GM21576 (cell line): ENCODE results near the gene FAM163B.

Experiments used
- ATAC-seq: cut with Tn5 transposase; IDR thresholded peaks from one replicate; pipeline ENCODE4 v1.9.1; 2021; ENCODE audit warnings: mild to moderate bottlenecking, moderate library complexity; ENCODE audit not compliant: unreplicated experiment

The FAM163B gene

DNA sequence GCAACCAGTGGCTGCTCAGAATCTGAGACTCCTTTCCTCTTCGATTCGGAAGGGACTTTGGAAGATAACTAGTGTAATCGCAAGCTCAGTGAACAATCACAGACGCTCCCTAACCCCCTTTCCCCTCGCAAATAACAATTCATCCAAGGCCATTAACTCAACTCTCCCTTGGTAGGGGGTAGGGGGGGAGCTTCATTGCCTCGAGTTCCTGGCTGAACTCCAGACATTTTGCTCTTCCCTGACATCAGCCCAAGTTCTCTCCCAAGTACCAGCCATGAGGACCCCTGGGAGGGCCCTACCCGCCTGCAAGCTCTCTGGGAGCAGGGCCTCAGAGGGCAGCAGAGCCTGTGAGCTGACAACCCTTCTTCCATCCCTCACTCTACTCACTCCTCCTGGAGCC is 8.4 kb downstream of the FAM163B start:
- ATAC-seq: no peak

DNA sequence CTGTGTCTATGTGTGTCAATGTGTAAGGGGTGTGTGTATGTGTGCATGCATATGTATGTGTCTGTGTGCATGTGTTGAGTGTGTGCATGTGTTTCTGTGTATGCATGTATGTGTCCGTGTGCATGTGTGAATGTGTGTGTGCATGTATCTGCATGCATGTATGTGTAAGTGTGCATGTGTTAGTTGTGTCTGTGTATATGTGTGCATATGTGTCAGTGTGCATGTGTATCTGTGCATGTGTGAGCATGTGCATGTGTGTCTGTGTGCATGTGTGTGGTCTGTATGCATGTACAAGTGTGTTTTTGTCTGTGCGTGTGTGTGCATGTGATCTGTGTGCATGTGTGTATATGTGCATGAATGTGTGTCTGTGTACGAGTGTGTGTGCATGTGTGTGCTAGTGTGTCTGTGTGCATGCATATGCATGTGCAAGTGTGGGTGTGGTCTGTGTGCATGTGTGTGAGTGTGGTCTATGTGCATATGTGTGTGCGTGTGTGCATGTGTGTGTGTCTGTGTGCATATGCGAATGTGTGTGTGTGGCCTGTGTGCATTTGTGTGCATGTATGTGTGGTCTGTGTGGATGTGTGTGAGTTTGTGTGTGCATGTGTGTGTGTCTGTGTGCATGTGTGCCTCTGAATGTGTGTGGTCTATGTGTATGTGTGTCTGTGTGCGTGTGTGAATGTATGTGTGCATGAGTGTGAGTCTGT is 9.6 kb downstream of the FAM163B start:
- ATAC-seq: no peak

DNA sequence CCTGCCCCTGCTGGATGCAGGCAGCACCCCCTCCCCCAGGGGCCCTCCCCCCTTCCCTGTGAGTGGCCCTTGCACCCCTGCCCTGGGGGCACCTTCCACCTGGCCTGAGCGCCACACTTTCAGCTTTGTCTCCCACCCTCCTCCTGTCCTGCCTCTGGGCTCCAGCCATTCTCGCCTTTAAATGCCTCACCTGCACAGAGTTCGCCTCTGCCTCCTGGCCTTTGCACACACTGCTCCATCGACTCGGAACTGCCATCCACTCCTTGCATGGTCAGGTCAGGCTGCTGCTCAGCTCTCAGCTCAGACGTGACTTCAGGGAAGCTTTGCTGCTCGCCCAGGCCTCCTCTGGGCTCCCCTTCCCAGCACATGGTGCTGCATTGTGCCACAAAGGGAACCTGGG is 10.2 kb downstream of the FAM163B start:
- ATAC-seq: no peak

DNA sequence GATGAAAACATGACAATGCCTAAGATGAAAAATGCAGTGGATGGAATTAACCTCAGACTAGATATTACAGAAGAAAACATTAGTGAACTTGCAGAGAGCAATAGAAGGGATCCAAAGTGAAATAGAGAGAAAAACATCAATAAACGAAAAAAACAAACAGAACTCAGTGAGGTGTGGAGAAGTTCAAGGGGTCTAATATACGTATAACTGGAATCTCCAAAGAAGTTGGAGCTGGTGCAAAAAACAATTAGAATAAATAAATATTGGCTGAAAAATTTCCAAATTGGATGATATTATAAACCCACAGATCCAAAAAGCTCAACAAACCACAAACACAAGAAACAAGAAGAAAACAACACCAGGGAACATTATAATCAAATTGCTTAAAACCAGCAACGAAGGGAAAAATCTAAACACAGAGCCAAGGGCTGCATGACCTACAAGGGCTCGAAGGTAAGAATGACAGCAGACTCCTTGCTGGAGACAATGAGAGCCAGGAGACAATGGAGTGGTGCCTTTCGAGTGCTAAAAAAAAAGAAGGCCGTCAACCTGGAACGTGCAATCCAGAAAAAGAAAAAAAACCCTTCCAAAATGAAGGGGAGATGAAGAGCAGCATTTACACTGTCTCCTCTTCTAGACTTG is 11.8 kb downstream of the FAM163B start:
- ATAC-seq: no peak

DNA sequence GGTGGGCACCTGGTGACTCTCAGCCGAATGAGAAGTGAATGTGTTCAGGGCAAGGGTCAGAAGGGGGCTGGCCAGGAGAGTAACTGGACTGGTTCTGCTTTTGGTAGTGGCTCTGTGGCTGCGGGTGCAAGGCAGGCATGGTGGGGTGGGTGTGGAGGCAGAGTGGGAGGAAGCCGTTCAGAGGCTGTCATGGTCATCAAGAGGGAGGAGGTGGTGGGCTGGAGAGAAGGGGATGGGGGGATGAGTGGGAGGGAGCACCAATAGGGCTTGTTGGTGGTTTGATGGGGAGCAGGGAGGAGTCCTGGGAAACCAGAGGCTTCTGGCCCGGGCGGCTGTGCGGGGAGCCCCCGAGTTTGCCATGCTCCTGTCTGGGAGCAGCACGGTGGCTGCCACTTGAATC is 13.3 kb downstream of the FAM163B start:
- no peak for ATAC-seq

DNA sequence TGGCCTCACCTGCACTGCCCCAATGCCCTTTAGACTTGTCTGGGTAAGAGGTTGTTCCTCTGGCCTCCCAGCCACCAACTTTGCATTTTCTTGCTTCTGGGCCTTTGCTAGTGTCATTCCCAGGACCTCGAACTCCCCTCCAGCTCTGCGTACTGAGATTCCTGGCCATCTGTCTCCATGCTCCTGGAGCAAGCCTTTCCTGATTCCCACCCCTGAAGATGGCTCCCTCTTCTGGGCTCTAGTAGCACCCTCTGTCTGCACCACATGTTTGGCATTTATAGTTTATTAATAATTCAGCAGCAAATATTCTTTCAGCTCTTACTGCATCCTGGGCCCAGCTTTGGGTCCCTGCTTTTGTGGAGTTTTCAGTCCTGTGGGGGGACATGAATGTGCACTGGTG is 14.9 kb downstream of the FAM163B start:
- ATAC-seq: no peak

DNA sequence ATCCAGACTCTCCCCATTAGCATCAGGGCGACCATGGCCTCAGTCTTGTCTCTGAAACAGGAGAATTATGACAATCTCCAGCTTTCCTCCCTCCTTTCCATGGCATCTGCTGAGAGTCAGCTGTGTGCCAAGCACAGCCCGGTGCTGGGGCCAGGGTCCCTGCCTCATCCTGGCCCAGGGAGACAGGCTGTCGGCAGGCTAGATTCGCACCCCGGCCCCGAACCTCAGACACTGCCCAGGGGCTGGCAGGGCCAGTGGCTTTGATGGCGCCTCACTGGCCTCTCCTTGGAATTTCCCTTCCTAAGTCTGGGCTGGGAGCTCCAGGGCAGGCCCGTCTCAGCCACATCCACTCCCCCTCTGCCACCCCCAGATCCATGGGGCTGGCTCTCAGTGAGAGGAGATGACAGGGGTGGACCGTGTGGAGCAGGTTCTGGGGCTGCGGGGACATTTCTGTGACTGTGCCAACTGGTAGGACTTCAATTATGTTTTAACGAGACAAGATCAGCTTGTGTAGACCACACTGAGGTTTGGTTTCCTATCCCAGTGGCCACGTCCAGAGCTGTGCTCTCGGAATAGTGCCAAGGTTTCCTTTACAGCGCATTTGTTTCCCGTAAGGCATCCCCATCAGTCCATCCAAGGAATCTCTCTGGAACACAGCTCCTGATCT is 15.5 kb downstream of the FAM163B start:
- ATAC-seq: no peak

DNA sequence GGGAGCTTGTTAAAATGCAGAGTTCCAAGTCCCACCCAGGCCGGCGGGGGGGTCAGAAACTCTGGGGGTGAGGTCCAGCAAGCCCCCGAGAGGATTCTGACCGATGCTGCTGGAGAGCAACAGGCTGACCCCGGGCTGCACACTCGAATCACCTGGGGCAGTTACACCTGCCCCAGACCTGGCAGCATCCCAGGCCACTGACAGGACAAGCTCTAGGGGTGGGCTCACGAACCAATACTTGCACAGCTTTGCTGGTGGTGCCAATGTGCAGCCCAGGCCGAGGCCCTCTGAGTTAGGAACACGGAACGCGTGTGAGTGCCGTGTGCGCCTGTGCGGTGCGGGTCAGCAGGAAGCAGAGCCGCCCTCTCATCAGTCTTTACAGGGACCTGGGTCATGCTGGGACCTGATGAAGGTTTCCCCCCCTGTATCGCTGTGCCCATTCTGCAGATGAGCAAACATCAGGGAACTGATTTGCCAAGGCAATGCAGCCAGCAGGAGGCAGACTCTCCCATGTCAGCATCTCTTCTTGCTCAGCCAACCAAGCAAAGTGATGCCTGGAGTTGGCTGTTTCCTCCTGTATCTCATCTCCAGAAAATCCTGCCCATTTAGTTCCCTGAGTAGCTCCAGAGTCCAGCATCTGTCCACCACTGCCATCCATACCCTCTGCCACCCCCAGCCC is 16.3 kb downstream of the FAM163B start:
- ATAC-seq: no peak

DNA sequence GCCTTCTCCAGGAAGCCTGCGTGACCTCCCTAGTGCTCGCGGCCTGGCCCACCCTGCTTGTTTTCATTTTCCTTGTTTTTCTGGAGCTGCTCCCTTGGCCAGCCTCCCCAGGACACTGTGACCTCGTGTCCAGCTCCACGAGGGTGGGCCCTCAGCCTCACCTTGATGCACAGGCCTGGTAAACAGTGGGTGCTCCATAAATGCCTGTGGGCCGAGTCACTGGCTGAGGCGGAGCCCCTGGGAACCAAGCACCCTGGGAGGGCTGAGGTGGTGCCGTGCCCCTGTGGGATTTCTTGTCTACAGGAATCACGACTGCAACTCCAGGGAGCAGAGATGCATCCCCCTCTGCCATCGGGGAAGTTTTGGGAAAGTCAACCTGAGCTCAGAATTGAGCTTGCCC is 17.2 kb downstream of the FAM163B start:
- ATAC-seq: no peak

DNA sequence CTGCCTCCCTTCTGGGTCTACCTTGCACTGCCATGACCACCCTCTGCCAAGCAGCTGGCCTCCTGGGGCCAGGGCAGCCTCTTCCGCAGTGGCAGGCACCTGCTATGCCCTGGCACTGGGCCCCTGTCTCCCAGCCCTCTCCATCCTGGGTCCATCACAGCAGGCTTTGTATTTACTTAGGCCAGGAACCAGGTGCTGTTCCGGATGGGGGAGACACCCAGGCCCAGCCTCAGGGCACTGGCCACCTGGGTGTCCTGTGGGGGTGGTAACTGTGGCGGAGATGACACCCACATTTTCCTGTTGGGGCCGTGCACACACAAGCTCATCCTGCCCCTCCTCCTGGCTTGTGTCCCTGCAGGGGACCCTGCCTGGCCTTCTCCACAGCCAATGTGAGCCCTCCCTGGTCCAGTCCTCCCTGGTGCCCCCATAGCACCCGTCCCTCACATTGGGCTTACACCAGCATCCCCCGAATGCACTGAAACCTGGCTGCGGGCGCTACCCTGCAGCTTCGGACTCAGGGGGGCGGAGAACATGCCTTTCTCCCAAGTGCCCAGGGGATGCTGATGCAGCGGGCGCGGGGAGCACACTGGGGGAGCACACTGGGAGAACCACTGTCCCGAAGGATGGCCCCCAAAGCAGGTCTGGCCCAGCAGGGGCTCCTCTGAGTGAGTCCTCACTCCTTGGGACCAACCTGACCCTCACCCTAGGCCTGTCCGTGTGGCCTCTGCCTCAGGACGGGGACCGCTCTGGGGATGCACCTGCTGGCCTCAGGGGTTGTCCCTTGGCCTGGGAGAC is 17.9 kb downstream of the FAM163B start:
- no peak for ATAC-seq

DNA sequence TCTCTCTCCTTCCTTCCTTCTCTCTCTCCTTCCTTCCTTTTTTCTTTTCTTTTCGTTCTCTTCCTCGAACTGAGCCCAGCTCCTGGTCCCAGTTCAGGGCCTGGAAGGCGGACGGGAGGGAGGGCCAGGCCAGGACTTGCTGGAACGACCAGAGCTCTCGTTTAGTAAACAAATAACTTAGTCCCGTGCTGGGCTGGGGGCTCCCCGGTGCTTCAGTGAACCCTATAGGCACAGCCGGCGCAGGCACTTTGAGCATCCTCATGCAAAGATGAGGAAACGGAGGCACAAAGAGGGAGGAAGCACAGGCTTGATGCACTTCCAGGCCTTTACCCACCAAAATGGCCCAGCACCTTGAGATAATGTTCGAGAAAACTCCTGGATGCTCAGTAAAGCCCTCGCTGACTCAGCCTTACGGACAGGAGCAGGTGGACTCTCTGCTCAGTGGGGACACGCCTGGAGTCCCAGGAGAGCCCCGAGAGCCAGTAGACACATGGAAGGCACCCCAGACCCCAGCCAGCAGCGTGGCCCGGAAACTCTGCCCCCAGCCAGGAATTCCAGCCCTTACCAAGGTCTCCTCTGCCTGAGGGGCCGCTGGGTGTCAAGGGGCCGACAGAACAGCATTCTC is 18.8 kb downstream of the FAM163B start:
- ATAC-seq: no peak

DNA sequence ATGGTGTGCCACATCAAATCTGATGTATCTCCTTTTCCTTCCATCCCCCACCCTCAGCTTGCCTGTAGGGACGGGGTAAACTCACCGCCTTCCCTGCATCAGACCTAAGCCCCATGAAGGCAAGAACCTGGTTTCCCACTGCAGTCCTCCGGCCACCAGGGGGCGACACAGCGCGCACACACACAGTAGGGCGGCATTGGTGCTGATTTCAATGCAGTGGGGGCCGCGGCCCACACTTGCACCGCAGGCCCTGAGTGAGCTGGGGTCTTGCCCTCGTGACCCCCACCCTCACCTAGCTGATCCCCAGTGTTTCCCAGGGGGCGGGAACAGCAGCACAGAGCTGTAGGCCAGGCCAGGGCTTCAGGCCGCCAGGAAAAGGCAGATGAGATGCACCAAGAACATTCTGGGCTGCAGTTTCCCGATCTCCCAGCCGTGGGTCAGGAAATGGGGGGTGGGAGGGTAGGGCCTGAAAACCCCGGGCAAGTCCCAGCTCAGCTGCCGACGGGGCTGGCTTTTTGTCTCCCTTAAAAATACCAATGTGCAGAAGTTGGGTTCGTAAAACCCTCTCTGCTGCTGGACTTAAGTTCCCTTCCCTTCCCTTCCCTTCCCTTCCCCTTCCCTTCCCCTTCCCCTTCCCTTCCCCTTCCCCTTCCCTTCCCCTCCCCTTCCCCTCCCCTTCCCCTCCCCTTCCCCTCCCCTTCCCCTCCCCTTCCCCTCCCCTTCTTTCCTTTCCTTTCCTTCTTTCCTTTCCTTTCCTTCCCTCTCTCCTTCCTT is 19.5 kb downstream of the FAM163B start:
- ATAC-seq: no peak

DNA sequence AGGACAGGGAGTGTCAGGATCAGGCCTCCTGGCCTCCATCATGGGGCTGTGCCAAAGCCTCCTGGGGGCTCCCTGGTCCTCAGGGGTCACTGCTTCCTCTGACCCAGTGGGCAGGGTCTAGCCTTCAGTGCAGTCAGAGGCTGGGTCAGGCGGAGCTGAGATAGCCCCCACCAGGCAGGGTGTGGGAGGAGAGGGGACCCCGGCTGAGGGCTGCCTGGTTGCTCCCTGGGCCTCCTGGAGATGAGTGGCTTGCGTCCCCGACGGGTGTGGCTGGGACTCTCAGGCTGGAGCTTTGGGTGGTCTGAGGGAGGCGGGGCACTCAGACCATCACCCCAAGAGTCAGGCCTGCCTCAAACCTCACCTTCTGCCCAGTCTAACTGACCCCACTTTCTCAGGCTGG is 21.7 kb downstream of the FAM163B start:
- no peak for ATAC-seq

DNA sequence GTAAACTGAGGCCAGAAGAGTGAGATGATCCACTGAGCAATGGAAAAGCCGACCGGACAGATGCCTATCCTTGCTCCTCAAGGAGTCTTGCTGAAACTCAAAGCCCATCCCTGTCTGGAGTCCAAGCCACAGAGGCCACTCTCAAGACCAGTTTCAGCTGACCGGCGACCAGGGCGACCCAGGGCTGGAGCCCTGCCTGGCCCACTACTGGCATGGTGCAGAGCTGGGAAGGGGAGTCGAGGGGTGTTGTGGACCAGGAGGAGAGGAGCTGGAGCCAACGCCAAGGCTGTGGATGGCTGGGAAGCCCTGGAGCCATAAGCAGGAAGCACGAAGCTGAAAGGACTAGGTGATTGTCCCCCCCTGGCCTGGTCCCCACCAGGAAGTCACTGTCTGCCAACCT is 22.1 kb downstream of the FAM163B start:
- ATAC-seq: no peak

DNA sequence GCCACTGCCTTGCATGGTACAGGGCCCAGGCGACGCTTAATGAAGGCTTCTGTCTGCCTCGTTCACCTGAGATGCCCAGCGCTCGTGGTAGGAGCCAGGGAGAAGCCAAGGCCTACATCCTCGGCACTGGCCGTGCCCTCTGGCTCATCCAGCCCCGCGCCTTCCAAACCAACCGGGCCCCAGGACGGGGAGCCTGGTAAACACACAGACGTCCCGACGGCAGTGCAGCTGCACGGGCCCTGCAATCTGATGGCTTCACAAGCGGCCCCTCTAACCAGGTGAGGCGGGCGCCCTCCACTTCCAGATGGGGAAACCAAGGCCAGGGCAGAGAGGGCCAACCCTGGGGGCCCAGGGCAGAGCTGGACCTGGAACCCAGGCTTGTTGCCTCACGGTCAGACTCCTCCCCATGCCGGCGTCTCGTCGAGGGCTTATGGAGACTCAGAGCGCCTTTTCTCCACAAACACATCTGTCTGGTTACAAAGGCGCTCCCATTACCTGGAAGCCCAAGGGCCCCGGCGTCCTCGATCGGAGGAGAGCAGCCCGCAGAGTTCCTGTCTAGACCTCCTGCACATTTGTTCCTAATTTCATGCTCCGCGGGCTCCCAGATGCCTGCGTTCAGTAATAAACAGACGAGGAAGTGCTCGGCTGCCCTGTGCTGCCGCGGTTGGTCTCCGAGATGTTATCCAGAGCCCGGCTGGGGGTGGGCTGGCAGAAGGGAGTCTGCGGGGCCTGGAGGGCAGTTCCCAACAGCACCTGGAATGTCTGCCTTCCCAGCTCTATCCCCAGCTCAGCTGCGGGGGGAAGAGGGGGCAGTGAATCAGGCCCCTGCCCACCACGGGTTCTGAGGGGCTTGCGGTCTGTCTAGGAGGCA is 23.5 kb downstream of the FAM163B start:
- ATAC-seq: no peak

DNA sequence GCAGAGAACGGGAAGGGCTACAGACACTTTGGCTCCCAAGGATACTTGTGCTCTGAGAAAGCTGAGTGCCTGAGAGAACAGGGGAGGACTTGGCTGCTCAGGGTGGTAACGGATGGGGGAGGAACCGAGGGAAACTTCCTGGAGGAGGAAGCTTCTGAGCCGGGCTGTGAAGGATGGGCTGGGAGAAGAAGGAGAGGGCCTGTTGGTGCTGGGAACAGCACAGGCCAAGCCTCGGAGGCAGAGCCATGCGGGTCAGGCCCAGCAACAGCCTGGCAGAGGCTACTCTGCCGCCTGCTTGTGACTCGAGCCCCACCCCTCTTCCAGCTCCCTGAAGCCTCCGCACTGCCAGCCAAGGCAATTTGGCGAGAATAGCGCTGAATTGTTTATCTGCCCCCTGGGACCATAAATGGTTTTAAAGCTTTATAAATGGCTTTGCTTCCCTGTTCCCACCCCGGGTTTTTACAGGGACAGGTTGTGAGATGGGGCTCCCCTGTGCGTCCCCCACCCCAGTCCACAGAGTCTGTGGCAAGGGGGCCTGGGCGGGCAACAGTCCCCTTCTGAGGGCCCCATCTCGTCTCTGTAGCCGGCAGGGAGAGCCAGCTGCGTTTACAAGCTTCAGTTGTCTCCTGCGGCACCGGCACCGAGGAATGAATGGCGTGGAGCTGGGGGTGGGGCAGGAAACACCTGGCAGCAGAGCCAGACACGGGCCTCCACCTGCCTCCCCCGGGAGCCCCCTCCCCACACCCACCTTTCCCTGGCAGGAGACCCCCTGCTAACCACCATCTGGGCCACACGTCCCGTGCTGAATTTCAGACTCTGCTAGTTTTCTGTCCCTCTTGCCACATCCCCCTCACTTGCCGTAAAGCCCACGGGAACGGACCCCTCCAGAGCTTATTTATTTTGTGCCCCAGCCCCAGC is 24.4 kb downstream of the FAM163B start:
- no peak for ATAC-seq

DNA sequence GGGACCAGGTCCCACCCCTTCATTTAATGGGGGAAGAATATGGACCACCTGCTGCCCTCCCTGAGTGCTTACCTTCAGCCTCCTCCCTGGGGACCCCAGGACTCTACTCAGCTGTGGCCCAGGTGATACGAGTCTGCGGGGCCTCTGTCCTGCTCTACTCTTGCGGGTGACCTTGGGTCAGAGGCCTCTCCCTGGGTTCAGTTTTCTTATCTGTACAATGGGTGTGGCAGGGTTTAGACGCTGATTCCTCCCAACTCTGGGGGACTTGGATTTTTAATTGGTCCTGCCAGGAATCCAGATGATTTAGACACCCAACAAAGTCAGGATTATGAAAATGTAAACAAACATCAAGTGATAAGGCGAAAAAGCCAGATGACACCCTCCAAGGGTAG is 25.0 kb downstream of the FAM163B start:
- ATAC-seq: no peak

DNA sequence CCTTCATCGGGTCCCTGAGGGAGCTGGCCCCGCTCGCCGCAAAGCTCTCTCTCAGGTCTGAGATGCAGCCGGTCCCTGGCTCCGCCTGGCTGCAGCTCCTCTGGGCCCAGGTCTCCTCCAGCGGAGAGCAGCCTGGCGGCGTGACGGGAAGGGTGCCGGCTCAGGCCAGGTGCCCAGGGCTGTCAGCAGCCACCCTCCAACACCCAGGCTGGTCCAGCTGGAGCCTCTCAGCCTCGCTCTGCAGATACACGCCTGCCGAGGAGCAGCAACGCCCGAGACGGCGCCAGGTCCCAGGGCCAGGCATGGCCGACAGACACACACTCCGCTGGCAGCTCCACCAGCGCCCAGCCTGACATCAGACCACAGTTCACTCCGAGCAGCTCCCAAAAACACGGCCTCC is 25.6 kb downstream of the FAM163B start:
- no peak for ATAC-seq
